DMS153 treated with DMSO at 0.1 percent for 48 hours (cell line): Measurements from ENCODE around the gene FA2H.

Experiments
- DNase-seq: peaks from one replicate; lab custom pipeline; 2025; ENCODE audit not compliant: unreplicated experiment; lab: John Stamatoyannopoulos, UW

FA2H gene

GRCh38 chr16:74744566-74744965 lies 30.1 kb downstream of the FA2H start:
- no peak for DNase-seq

- DNase-seq = peak; percentile 91
Observed at GRCh38 chr16:74743668-74744299, 30.8 kb downstream of the FA2H start.

- DNase-seq = peak; percentile 9
Observed at GRCh38 chr16:74743045-74743667, 31.5 kb downstream of the FA2H start.

GRCh38 chr16:74742051-74742481 lies 32.6 kb downstream of the FA2H start:
- no peak for DNase-seq

GRCh38 chr16:74740795-74741304 lies 33.8 kb downstream of the FA2H start:
- DNase-seq = no peak

DNA sequence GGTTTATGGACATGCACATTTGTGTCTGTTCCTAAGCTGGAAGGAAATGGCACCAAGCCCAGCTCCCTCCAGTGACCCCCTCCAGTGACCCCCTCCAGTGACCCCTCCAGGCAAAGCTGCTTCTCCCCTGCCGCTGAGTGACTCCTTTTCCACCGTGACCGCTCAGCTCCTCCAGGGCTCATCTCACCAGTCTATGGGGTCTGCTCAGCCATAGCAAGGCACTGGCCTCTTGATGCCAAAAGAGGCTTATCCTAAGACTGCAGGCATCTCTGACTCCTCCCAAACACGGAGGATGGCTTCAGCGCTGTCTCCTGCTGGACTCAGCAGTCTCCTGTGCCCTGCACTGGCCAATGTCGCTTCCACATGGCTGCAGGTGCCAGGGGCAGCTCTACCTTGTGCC lies 35.3 kb downstream of the FA2H start:
- DNase-seq = no peak

GRCh38 chr16:74738816-74739215 lies 35.8 kb downstream of the FA2H start:
- DNase-seq = no peak

DNA sequence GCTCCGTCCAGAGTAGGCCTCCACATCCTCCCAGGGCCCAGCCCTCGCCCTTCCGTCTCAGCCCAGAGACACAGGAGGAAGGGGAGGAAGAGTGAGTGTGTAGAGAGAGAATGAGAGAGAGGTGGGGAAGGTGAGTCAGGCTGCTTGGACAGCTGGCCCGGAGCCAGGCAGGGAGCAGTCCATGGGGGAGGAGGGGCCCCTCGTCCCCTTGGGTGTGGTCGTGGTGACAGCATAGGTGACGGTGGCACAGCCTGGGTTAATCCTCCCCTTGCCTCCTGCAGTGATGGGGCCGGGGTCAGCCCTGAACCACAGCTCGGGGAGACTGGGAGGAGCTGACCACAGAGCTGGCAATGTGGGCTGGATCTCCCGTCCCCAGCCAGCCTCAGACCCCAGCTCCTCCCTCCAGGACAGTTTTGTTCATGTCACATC lies 36.5 kb downstream of the FA2H start:
- DNase-seq = no peak

DNA sequence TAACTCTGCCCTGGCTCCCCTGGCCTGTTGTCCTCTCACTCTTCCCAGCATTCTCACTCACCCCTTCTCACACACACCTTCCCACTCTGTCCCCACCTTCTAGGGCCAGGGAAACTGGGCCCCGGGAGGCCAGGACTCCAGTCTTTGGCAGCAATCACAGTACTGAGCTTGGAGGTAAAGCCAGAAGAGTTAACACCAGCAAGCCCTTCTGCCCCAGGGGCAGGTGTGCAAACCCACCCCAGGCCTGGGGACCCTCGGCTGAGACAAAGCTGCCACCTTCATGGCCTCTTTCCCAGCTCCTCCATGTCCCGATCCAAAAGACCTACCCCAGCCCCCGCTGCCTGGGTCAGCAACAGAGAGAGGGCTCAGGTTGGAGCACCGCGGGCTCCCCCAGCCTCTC lies 37.1 kb downstream of the FA2H start:
- no peak for DNase-seq

DNA sequence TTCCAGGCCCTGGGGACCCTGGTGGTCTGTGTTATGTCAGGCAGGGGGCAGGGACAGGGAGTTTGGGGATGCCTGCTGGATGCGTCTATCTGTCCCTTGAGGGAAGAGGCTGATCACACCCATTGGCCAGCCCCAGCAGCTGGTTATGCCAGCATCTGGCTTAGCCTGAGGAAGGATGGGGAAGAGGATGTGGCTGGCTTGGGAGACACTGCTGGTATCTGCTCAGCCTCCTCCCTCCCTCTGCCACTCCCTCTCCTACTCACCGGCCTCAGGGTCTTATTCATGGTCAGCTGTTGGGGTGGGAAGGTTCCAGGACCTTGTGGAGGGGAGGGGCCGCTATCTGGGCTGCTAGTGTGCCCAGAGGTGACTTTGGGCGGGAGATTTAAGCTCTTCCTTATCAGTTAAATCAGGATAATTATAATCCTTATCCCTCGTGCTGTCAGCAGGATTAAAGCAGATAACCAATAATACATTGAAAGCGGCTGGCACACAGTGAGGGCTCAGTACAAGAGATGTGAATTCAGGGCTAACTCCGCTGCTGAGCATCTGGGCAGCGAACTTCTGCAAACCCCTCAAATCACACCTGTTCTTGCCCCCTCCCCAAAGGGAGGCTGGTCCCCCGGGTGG lies 38.0 kb downstream of the FA2H start:
- no peak for DNase-seq

- no peak for DNase-seq
Observed at GRCh38 chr16:74735554-74735953, 39.1 kb downstream of the FA2H start.

DNA sequence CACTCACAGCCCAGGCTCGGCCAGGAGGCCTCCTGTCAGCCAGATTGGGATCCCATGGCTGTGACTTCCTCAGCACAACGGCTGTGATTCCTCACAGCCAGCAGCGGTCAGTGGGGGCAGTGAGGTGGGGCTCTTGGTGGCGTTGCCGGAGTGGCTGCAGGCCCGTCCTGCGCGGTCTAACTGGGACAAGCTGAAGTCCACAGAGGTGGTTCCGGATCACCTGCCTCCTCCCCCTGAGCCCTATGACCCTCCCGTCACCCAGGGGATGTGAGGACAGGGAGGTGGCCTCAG lies 39.5 kb downstream of the FA2H start:
- no peak for DNase-seq

DNA sequence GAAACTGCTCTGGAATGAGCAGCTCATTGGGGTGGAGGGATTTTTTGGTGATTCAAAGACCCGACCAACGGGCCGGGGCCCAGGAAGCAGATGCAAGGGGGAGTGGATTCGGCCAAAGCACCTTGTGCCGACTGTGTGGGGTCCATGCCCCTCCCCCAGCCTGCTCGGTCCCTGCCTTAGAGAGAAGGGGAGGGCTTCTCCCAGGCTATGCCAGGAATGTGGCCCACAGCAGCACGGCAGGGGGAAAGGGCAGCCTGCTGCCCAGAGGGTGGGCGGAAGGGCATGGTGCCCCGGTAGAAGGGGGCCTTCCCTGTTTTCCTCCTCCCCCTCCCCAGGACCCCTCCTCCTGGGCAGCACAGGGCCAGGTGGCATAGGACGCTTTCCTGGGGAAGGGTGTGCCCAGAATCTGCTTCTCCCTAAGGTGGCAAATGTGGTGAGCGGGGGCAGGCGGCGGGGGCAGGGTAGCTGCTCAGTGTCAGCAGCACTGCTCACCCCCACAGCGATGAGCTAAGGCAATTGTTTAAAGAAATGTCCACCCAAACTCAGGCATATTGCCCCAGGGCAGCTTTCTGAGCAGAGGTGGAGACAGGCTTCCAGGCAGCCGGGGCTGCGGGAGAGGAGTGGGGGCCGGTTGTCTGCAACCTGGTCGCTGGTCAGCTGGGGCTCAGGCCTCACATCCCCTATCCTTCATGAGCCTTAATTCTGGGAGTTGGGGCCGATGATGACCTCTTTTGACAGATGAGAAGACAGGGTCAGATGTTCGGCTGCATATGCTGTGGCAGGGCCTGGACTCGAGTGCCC lies 40.1 kb downstream of the FA2H start:
- no peak for DNase-seq

DNA sequence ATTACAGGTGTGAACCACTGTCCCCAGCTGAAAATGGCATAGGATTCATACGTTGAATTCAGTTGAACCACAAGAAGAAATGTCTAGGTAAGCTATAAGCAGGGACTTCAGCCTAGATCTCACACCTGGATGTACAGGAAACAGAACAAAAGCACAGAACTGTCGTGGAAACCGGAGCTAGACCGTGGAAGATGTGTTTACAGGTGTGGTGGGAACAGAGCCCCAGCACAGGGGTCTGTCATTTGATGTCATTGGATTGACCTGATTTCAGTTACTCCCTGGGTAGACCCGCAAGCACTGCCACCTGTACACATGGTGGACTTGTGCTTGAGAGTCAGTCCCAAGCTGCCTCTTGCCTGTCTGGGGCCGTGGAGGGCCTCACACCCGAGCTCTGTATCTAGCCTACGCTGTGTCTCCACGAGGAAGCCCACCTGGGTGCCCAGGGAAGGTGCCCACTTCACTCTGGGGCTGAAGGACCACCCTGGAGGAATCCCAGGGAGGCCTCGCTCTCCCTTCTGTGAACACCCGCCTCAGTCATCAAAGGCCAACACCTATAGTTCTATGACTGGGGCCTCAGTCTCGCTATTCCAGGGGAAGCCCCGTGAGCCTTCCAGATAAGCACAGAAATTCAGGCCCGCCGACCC lies 41.8 kb downstream of the FA2H start:
- DNase-seq = no peak

GRCh38 chr16:74731853-74732477 lies 42.7 kb downstream of the FA2H start:
- no peak for DNase-seq

- no peak for DNase-seq
Observed at GRCh38 chr16:74729783-74730683, 44.6 kb downstream of the FA2H start.

DNA sequence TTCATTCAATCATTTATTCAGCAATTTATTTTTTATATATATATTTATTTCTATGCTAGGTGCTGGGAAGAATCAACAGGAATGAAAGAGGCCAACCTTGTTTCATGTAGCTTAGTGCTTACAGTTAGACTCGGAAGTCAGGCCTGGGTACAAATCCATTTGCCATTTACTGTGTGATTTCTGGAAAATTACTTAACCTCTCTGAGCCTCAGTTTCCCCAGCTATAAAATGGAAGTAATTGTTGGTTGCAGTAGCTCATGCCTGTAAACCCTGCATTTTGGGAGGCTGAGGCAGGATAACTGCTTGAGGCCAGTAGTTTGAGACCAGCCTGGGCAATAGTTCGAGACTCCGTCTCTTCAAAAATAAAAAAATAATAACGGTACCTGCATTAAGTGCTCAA lies 46.7 kb downstream of the FA2H start:
- no peak for DNase-seq

DNA sequence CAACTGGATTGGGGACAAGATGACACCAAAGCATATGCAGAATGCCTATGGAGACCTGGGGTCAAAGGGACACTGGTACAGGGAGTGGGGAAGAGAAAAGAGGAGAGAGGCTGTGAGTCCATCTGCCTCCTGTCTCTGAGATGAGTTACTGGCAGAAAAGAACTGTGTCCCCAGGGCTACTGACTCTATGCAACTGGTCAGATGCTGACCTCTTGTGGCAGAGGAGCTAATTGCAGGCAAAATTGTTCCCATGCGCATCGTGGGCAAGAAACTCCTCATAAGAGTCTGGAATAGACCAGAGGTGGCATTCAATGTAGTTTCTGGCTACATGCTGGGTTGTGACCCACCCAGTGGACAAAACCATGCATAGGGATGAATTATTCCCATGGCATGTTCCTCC lies 47.9 kb downstream of the FA2H start:
- no peak for DNase-seq

- no peak for DNase-seq
Observed at GRCh38 chr16:74725651-74726455, 48.8 kb downstream of the FA2H start.
